Gastrocnemius medialis (tissue), 4 donors: ENCODE data around the gene ETHE1. TPM values are rescaled to one million over a fixed set of nuclear protein-coding genes. Genes with fewer than 3 reads are reported as not detected.
A peak's percentile ranks its signal among the peaks of the same experiment; 100 is the strongest.
"Not testable (repeated sequence)": the region's sequence is repeated elsewhere in the genome, so short reads cannot be mapped to it uniquely, and the experiment has no call there.

Experiments
- ATAC-seq, 2 donors: fragments of 150-250 bp; one replicate each; pipeline ENCODE4 v1.9.1; 2016
- DNase-seq, 2 donors: peaks; one replicate each; pipeline ENCODE4 v3.0.0-alpha.2; 2019
- H3K27ac ChIP-seq, 4 donors: fragments of 200-600 bp; sonication (generic); 1 replicate in 1 of 4; 2 replicates in 3 of 4; pipeline ENCODE4 v1.5.1; 2016 to 2018; ENCODE audit warnings: mild to moderate bottlenecking in 2 of 4, moderate library complexity in 1 of 4
- H3K27me3 ChIP-seq, 3 donors: fragments of 200-600 bp; sonication (generic) in 2 of 3; 1 replicate in 1 of 3; 2 replicates in 2 of 3; pipeline versions ENCODE4 v1.5.1 to v1.6.0; 2016 to 2019; ENCODE audit warnings: mild to moderate bottlenecking in 1 of 3, moderate library complexity in 1 of 3
- H3K36me3 ChIP-seq, 2 donors: fragments of 200-600 bp; sonication (generic) in 1 of 2; one replicate each; pipeline ENCODE4 v1.5.1; 2017 to 2018
- H3K4me1 ChIP-seq, 2 donors: fragments of 200-600 bp; sonication (generic) in 1 of 2; one replicate each; pipeline ENCODE4 v1.5.1; 2016 to 2017; ENCODE audit warnings: mild to moderate bottlenecking in 2 of 2
- H3K4me3 ChIP-seq, 4 donors: fragments of 200-600 bp; sonication (generic) in 3 of 4; 1 replicate in 1 of 4; 2 replicates in 3 of 4; pipeline ENCODE4 v1.5.1; 2016 to 2019; ENCODE audit warnings: mild to moderate bottlenecking in 2 of 4
- H3K9me3 ChIP-seq, 3 donors: fragments of 200-600 bp; sonication (generic) in 2 of 3; 1 replicate in 1 of 3; 2 replicates in 2 of 3; pipeline ENCODE4 v1.5.1; 2016 to 2019
- CTCF ChIP-seq, 5 experiments: fragments of 450-650 bp in 3 of 5; fragments of 200-600 bp in 2 of 5; sonication (generic) in 2 of 5; IDR thresholded peaks in 4 of 5; conservative IDR thresholded peaks in 1 of 5; 1 replicate in 4 of 5; 2 replicates in 1 of 5; pipeline ENCODE4 v1.5.1; 2016 to 2019; ENCODE audit warnings: antibody characterized with exemption in 5 of 5, mild to moderate bottlenecking in 3 of 5, moderate library complexity in 3 of 5
- POLR2A ChIP-seq, 2 donors: fragments of 450-650 bp; IDR thresholded peaks; one replicate each; pipeline ENCODE4 v1.6.1; 2017; ENCODE audit warnings: antibody characterized with exemption in 2 of 2, mild to moderate bottlenecking in 2 of 2, moderate library complexity in 2 of 2
- in situ Hi-C, 4 donors: fragments of 200-750 bp; cut with MboI; loops; one replicate each; pipeline versions ENCODE4 v1.15.0 to v1.8.0; 2017; ENCODE audit warnings: low sequenced_read_pairs in 4 of 4
- intact Hi-C: fragments of 100-400 bp; cut with DNase I; formaldehyde crosslinking; loops from one replicate; pipeline ENCODE4 v1.15.1; 2023; ENCODE audit warnings: low total_unique reads
- total RNA-seq, 4 donors: library from RNA; depleted of rRNA; stranded (reverse); fragments of >200 nt; gene quantifications; one replicate each; pipeline versions ENCODE4 v1.1.0 to v1.2.3, GENCODE V29; 2016

The ETHE1 gene
- total RNA-seq, 4 donors from 2014 or later, result 18.6 to 34.8 (median 29.2) TPM

GRCh38 chr19:43522929-43523328, 4.1 kb downstream of the ETHE1 start:
- no peak for ATAC-seq
- in situ Hi-C loops, result loop anchor here (5.0 kb wide), 1 partner anchor 76 kb away; no protein-coding TSS in a partner anchor
- intact Hi-C loops, result no loop called here
- H3K27me3 ChIP-seq, result no peaks in the 10 kb centered on the region
- no peak for DNase-seq
- H3K27ac ChIP-seq, result no peak overlapping the region
- no peaks in the 10 kb centered on the region for H3K9me3 ChIP-seq
- H3K4me1 ChIP-seq, result peaks cover 20 to 29% of the 10 kb centered on the region in 2 donors
- H3K4me3 ChIP-seq, result no peak overlapping the region
- H3K36me3 ChIP-seq, result no peaks in the 10 kb centered on the region
- TF ChIP-seq CTCF (IDR thresholded peaks at IDR 0.05 in 4 of 5, conservative IDR thresholded peaks at IDR 0.05 in 1 of 5) (no peak), POLR2A (IDR thresholded peaks at IDR 0.05) (no peak)

- Histone ChIP-seq H3K36me3 (no peaks in the 10 kb centered on the region), H3K4me3 (no peak overlapping the region), H3K27me3 (no peaks in the 10 kb centered on the region), H3K4me1 (peaks cover 0 to under 1% of the 10 kb centered on the region in 2 donors), H3K27ac (no peak overlapping the region), H3K9me3 (no peaks in the 10 kb centered on the region)
- in situ Hi-C loops (loop anchor here (5.0 kb wide), 1 partner anchor 72 kb away; no protein-coding TSS in a partner anchor), intact Hi-C loops (loop anchor here (1.0 kb wide), 1 partner anchor 72 kb away; no protein-coding TSS in a partner anchor)
- DNase-seq (peak; percentile 36 to 56), ATAC-seq (peak; percentile 66)
- no peak for TF ChIP-seq POLR2A (IDR thresholded peaks at IDR 0.05)
- peak; percentile 73 to 87 (median 85) for TF ChIP-seq CTCF (IDR thresholded peaks at IDR 0.05 in 4 of 5, conservative IDR thresholded peaks at IDR 0.05 in 1 of 5)
Observed at GRCh38 chr19:43519436-43520088, 7.4 kb downstream of the ETHE1 start.

GRCh38 chr19:43518051-43518450, 8.9 kb downstream of the ETHE1 start:
- in situ Hi-C loops, result no loop called here
- H3K27ac ChIP-seq, result no peak overlapping the region
- DNase-seq, result no peak
- no peaks in the 10 kb centered on the region for H3K36me3 ChIP-seq
- ATAC-seq, result no peak
- TF ChIP-seq CTCF (IDR thresholded peaks at IDR 0.05 in 4 of 5, conservative IDR thresholded peaks at IDR 0.05 in 1 of 5), result no peak
- no peak for TF ChIP-seq POLR2A (IDR thresholded peaks at IDR 0.05)
- no peaks in the 10 kb centered on the region for H3K9me3 ChIP-seq
- intact Hi-C loops, result no loop called here
- H3K27me3 ChIP-seq, result no peaks in the 10 kb centered on the region
- H3K4me1 ChIP-seq, result no peaks in the 10 kb centered on the region
- H3K4me3 ChIP-seq, result no peak overlapping the region

- H3K4me3 ChIP-seq, DNase-seq, ATAC-seq, H3K4me1 ChIP-seq, H3K27me3 ChIP-seq, H3K27ac ChIP-seq, intact Hi-C loops, in situ Hi-C loops, H3K9me3 ChIP-seq: not testable (repeated sequence)
- peaks cover 0 to 12% of the 10 kb centered on the region in 2 donors for H3K36me3 ChIP-seq
Observed at GRCh38 chr19:43512399-43512798, 14.6 kb downstream of the ETHE1 start.

- no peaks in the 10 kb centered on the region for H3K9me3 ChIP-seq
- no peak for DNase-seq
- intact Hi-C loops (no loop called here), in situ Hi-C loops (no loop called here)
- no peaks in the 10 kb centered on the region for H3K4me1 ChIP-seq
- TF ChIP-seq CTCF (IDR thresholded peaks at IDR 0.05 in 4 of 5, conservative IDR thresholded peaks at IDR 0.05 in 1 of 5) (no peak), POLR2A (IDR thresholded peaks at IDR 0.05) (no peak)
- peaks cover 0 to 12% of the 10 kb centered on the region in 2 donors for H3K36me3 ChIP-seq
- no peak for ATAC-seq
- no peak overlapping the region for H3K27ac ChIP-seq
- H3K27me3 ChIP-seq, result no peaks in the 10 kb centered on the region
- H3K4me3 ChIP-seq, result no peak overlapping the region
Observed at GRCh38 chr19:43511324-43511723, 15.7 kb downstream of the ETHE1 start.
